A549 (cell line): ENCODE data around the gene SRGN. TPM values are rescaled to one million over a fixed set of nuclear protein-coding genes. Genes with fewer than 3 reads are reported as not detected.
"Not testable (repeated sequence)": the region's sequence is repeated elsewhere in the genome, so short reads cannot be mapped to it uniquely, and the experiment has no call there.

Source experiments
- ATAC-seq, 2 experiments: fragments of 200-7000 bp in 1 of 2; fragments of >200 bp in 1 of 2; cut with Nextera tagmentation in 1 of 2; cut with Tn5 transposase in 1 of 2; 3 replicates each; pipeline versions ENCODE4 v1.8.0 to v1.9.1; 2018 to 2020; ENCODE audit warnings: mild to moderate bottlenecking in 1 of 2, moderate library complexity in 1 of 2
- CTCF ChIA-PET: fragments of 300-600 bp; sonication (Branson Sonifier 250); formaldehyde crosslinking; extraction: SDS; loops from one replicate; lab custom pipeline; 2021; ENCODE audit warnings: antibody characterized with exemption, inconsistent platforms; lab: Yijun Ruan, JAX
- POLR2A ChIA-PET: fragments of 350-600 bp; formaldehyde crosslinking; extraction: SDS; loops from one replicate; lab custom pipeline; 2021; ENCODE audit warnings: antibody characterized with exemption, inconsistent platforms; lab: Yijun Ruan, JAX
- DNase-seq, 2 experiments: peaks; one replicate each; pipeline versions ENCODE4 v3.0.0 to v3.0.0-alpha.2; 2011 to 2016; ENCODE audit warnings: low read depth in 1 of 2, low spot score in 1 of 2
- FAIRE-seq: peaks from 2 replicates; lab custom pipeline; 2011; peaks lifted over from hg19 to GRCh38; lab: Jason Lieb, UNC
- H3K27ac ChIP-seq, 2 experiments: fragments of >200 bp; sonication (Bioruptor Twin); formaldehyde crosslinking; 3 replicates each; pipeline ENCODE4 v1.5.1; 2016 to 2017
- H3K4me1 ChIP-seq: fragments of >200 bp; sonication (Bioruptor Twin); formaldehyde crosslinking; 3 replicates; pipeline ENCODE4 v1.6.1; 2016
- H3K4me2 ChIP-seq: fragments of >200 bp; sonication (Bioruptor Twin); formaldehyde crosslinking; 3 replicates; pipeline ENCODE4 v1.6.1; 2016
- H3K4me3 ChIP-seq: fragments of >200 bp; sonication (Bioruptor Twin); formaldehyde crosslinking; 3 replicates; pipeline ENCODE4 v1.5.1; 2016
- H3K9me3 ChIP-seq: fragments of >200 bp; sonication (Bioruptor Twin); formaldehyde crosslinking; 3 replicates; pipeline ENCODE4 v1.6.1; 2016
- ATOH8 ChIP-seq: fragments of 250-450 bp; sonication (Bioruptor Pico); IDR thresholded peaks from 2 replicates; pipeline ENCODE4 v1.5.0; 2020; ENCODE audit warnings: low read depth, mild to moderate bottlenecking, moderate library complexity
- CBX8 ChIP-seq: fragments of 200-600 bp; sonication (generic); IDR thresholded peaks from 2 replicates; pipeline ENCODE4 v1.6.1; 2016
- CHD4 ChIP-seq: fragments of 200-600 bp; sonication (generic); IDR thresholded peaks from 2 replicates; pipeline ENCODE4 v1.6.1; 2016; ENCODE audit warnings: antibody characterized with exemption, mild to moderate bottlenecking, borderline replicate concordance
- FOSB ChIP-seq: fragments of 250-450 bp; sonication (Bioruptor Pico); IDR thresholded peaks from 2 replicates; pipeline ENCODE4 v1.5.0; 2020; ENCODE audit warnings: mild to moderate bottlenecking, moderate library complexity
- FOXS1 ChIP-seq: fragments of 250-450 bp; sonication (Bioruptor Pico); IDR thresholded peaks from 2 replicates; pipeline ENCODE4 v1.5.0; 2020; ENCODE audit warnings: mild to moderate bottlenecking, moderate library complexity
- GATA3 ChIP-seq: IDR thresholded peaks from 2 replicates; pipeline ENCODE4 v1.6.1; 2012; ENCODE audit warnings: borderline replicate concordance
- HES2 ChIP-seq: fragments of >200 bp; sonication (Bioruptor Twin); formaldehyde crosslinking; IDR thresholded peaks from 2 replicates; pipeline ENCODE4 v1.6.1; 2016
- HEYL ChIP-seq: fragments of 250-450 bp; sonication (Bioruptor Pico); IDR thresholded peaks from 2 replicates; pipeline ENCODE4 v1.8.0; 2021; ENCODE audit warnings: mild to moderate bottlenecking, moderate library complexity
- HOXB5 ChIP-seq: fragments of 250-450 bp; sonication (Bioruptor Pico); IDR thresholded peaks from 2 replicates; pipeline ENCODE4 v1.5.0; 2020; ENCODE audit warnings: mild to moderate bottlenecking, moderate library complexity
- JUN ChIP-seq, 2 experiments: fragments of >200 bp; sonication (Bioruptor Twin); formaldehyde crosslinking; IDR thresholded peaks; 2 replicates in 1 of 2; 3 replicates in 1 of 2; pipeline ENCODE4 v1.6.1; 2016 to 2017
- JUNB ChIP-seq: fragments of >200 bp; sonication (Bioruptor Twin); formaldehyde crosslinking; IDR thresholded peaks from 2 replicates; pipeline ENCODE4 v1.6.1; 2016
- MYC ChIP-seq: IDR thresholded peaks from 2 replicates; pipeline ENCODE4 v1.6.1; 2012; ENCODE audit warnings: mild to moderate bottlenecking, inconsistent platforms, low read length, improper control_type of control experiment, borderline replicate concordance
- NFE2L2 ChIP-seq: fragments of 150-350 bp; conservative IDR thresholded peaks from 2 replicates; pipeline ENCODE4 v1.6.1; 2014; ENCODE audit warnings: low read length
- NPAS2 ChIP-seq: fragments of 250-450 bp; sonication (Bioruptor Pico); IDR thresholded peaks from 2 replicates; pipeline ENCODE4 v1.8.0; 2022; ENCODE audit warnings: mild to moderate bottlenecking, moderate library complexity, borderline replicate concordance
- NR3C1 ChIP-seq: fragments of >200 bp; sonication (Bioruptor Twin); formaldehyde crosslinking; IDR thresholded peaks from 3 replicates; pipeline ENCODE4 v1.6.1; 2017
- RARB ChIP-seq: fragments of 250-450 bp; sonication (Bioruptor Pico); IDR thresholded peaks from 2 replicates; pipeline ENCODE4 v1.8.0; 2021; ENCODE audit warnings: mild to moderate bottlenecking, moderate library complexity
- SREBF2 ChIP-seq: fragments of 450-650 bp; IDR thresholded peaks from 2 replicates; pipeline ENCODE4 v1.6.1; 2014; ENCODE audit warnings: mild to moderate bottlenecking, moderate library complexity
- ZC3H11A ChIP-seq: fragments of 450-650 bp; IDR thresholded peaks from 2 replicates; pipeline ENCODE4 v1.6.1; 2014; ENCODE audit warnings: antibody characterized with exemption, mild to moderate bottlenecking
- ZSCAN20 ChIP-seq: fragments of 250-450 bp; sonication (Bioruptor Pico); IDR thresholded peaks from 2 replicates; pipeline ENCODE4 v1.8.0; 2022; ENCODE audit warnings: mild to moderate bottlenecking, moderate library complexity
- WGBS: methylation state at CpG from one replicate; pipeline ENCODE4 v1.1.6; 2017; ENCODE audit errors: missing lambda C conversion rate; 5-methylcytosine and 5-hydroxymethylcytosine counted together
- polyA plus RNA-seq, 4 experiments: library from polyadenylated mRNA; depleted of rRNA in 3 of 4; stranded (reverse); fragments of >200 nt; fragmentation: RNase III in 1 of 4; extraction: RNeasy Plus Mini Kit Qiagen cat#74134 plus additional on column Dnase treatment in 1 of 4; gene quantifications; 2 replicates in 3 of 4; 3 replicates in 1 of 4; pipeline ENCODE4 v1.2.3, GENCODE V29; 2011 to 2017
- TF ChIP-seq, protein P1 (sequence below): fragments of 250-450 bp; sonication (Bioruptor Pico); IDR thresholded peaks from 2 replicates; pipeline ENCODE4 v1.5.0; 2021; ENCODE audit warnings: mild to moderate bottlenecking, moderate library complexity, borderline replicate concordance
- TF ChIP-seq, protein P2 (sequence below): fragments of 150-350 bp; IDR thresholded peaks from 2 replicates; pipeline ENCODE4 v1.6.1; 2014; ENCODE audit warnings: low read depth, mild to moderate bottlenecking, low read length
- TF ChIP-seq, protein P3 (sequence below): fragments of 450-650 bp; IDR thresholded peaks from 2 replicates; pipeline ENCODE4 v1.6.1; 2014; ENCODE audit warnings: antibody characterized with exemption
- TF ChIP-seq, protein P4 (sequence below): IDR thresholded peaks from 2 replicates; pipeline ENCODE4 v1.6.1; 2012
- TF ChIP-seq, protein P5 (sequence below): fragments of >200 bp; sonication (Bioruptor Twin); formaldehyde crosslinking; IDR thresholded peaks from 3 replicates; pipeline ENCODE4 v1.5.1; 2016

SRGN gene
- polyA plus RNA-seq, 2 of the 4 experiments (the other 2 are of a cell fraction) = 51.9 to 88.7 TPM

DNA sequence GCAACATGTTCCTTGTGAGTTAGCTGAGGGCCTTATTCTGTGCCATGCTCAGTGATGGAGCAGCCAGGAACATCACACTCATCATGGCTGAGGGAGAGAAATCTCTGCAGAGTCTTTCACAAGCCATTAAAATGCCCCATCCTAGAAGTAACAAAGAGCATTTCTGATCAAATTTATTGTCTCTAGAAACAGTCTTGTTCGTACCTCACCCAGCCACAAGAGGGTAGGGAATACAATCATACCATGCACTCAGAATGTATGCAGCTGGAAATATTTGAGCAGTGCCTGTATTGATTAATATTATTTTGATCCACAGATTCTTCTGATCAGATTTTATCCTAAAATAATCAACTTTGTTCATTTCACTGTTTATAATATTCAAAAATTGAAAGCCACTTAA, 53.4 kb downstream of the SRGN start:
- H3K9me3 ChIP-seq = no peaks in the 10 kb centered on the region
- ATAC-seq = peak in 1 of 2 experiments; percentile 55; a peak in 2 of 6 replicates
- POLR2A ChIA-PET = interaction anchor here (1.6 kb wide), 1 partner anchor 38 kb away, joined by 4 read pairs; the partner anchor contains the start of gene SUPV3L1
- H3K27ac ChIP-seq = no peak overlapping the region
- no peak for DNase-seq
- H3K4me2 ChIP-seq = no peak overlapping the region
- H3K4me1 ChIP-seq = no peaks in the 10 kb centered on the region
- WGBS = 73% methylated on average over 1 of the region's 1 CpG
- FAIRE-seq = no peak
- TF ChIP-seq ATOH8 = no peak
- TF ChIP-seq, protein P1, sequence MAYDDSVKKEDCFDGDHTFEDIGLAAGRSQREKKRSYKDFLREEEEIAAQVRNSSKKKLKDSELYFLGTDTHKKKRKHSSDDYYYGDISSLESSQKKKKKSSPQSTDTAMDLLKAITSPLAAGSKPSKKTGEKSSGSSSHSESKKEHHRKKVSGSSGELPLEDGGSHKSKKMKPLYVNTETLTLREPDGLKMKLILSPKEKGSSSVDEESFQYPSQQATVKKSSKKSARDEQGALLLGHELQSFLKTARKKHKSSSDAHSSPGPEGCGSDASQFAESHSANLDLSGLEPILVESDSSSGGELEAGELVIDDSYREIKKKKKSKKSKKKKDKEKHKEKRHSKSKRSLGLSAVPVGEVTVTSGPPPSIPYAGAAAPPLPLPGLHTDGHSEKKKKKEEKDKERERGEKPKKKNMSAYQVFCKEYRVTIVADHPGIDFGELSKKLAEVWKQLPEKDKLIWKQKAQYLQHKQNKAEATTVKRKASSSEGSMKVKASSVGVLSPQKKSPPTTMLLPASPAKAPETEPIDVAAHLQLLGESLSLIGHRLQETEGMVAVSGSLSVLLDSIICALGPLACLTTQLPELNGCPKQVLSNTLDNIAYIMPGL (CRISPR knock-in tag) = no peak
- TF ChIP-seq FOSB = no peak
- TF ChIP-seq HES2 = no peak
- TF ChIP-seq NR3C1 = no peak
- TF ChIP-seq, protein P2, sequence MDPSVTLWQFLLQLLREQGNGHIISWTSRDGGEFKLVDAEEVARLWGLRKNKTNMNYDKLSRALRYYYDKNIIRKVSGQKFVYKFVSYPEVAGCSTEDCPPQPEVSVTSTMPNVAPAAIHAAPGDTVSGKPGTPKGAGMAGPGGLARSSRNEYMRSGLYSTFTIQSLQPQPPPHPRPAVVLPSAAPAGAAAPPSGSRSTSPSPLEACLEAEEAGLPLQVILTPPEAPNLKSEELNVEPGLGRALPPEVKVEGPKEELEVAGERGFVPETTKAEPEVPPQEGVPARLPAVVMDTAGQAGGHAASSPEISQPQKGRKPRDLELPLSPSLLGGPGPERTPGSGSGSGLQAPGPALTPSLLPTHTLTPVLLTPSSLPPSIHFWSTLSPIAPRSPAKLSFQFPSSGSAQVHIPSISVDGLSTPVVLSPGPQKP = no peak
- no peak for TF ChIP-seq NFE2L2
- TF ChIP-seq GATA3 = no peak
- TF ChIP-seq HOXB5 (CRISPR knock-in tag) = no peak
- TF ChIP-seq HEYL (CRISPR knock-in tag) = no peak
- no peak for TF ChIP-seq JUN (IDR thresholded peaks at IDR 0.05)
- TF ChIP-seq, protein P3, sequence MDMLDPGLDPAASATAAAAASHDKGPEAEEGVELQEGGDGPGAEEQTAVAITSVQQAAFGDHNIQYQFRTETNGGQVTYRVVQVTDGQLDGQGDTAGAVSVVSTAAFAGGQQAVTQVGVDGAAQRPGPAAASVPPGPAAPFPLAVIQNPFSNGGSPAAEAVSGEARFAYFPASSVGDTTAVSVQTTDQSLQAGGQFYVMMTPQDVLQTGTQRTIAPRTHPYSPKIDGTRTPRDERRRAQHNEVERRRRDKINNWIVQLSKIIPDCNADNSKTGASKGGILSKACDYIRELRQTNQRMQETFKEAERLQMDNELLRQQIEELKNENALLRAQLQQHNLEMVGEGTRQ = no peak
- no peak for TF ChIP-seq CHD4
- no peak for TF ChIP-seq SREBF2
- TF ChIP-seq, all 56 proteins: peak for 0
- no peak overlapping the region for H3K4me3 ChIP-seq
- CTCF ChIA-PET = no interaction called here

DNA sequence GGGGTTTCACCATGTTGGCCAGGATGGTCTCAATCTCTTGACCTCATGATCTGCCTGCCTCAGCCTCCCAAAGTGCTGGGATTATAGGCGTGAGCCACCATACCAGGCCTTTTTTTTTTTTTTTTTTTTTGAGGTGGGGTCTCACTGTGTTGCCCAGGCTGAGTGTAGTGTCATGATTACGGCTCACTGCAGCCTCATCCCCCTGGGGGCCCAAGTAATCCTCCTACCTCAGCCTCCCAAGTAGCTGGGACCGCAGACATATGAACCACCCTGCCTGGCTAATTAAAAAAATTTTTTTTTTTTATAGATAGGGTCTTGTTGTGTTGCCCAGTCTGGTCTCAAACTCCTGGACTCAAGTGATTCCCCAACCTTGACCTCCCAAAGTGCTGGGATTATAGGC, 54.2 kb downstream of the SRGN start:
- H3K27ac ChIP-seq, H3K9me3 ChIP-seq, FAIRE-seq, H3K4me2 ChIP-seq, ATAC-seq, H3K4me3 ChIP-seq, H3K4me1 ChIP-seq, DNase-seq: not testable (repeated sequence)
- 85% methylated on average over 3 of the region's 3 CpGs for WGBS
- CTCF ChIA-PET = interaction anchor here (1.3 to 1.6 kb wide), 2 partner anchors 13 to 24 kb away, joined by 3 to 4 read pairs; no protein-coding TSS in a partner anchor
- POLR2A ChIA-PET = interaction anchor here (1.6 kb wide), 1 partner anchor 38 kb away, joined by 4 read pairs; the partner anchor contains the start of gene SUPV3L1

DNA sequence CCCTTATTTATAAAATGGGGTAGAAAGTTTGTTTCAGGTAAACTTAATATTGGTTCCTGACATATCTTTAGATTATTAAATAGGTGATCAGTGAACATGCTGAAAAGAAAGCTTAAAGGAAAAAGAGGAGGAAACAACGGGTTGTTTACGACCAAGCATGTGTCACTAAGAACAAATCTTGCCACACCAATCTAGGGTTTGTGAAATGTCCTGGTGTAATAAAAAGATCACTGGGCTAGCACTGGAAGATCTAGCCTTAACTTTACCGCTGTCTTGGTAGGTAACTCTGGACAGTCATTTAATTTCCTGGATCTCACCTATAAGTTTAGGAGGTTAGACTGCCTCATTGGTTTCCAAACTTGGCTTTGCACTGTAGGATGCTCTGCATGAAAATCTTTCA, 55.1 kb downstream of the SRGN start:
- CTCF ChIA-PET = interaction anchor here (0.7 to 1.6 kb wide), 4 partner anchors 12 to 37 kb away, joined by 3 to 6 read pairs (median 4); no protein-coding TSS in a partner anchor
- POLR2A ChIA-PET = no interaction called here
- Histone ChIP-seq H3K4me2 (no peak overlapping the region), H3K9me3 (no peaks in the 10 kb centered on the region), H3K27ac (no peak overlapping the region), H3K4me1 (no peaks in the 10 kb centered on the region), H3K4me3 (no peak overlapping the region)
- DNase-seq (no peak), FAIRE-seq (no peak), ATAC-seq (no peak)
- 64% methylated on average over 3 of the region's 3 CpGs for WGBS
- TF ChIP-seq ZSCAN20 (no peak), MYC (no peak), CHD4 (no peak), ATOH8 (no peak), NPAS2 (CRISPR knock-in tag) (no peak), RARB (CRISPR knock-in tag) (no peak), CBX8 (no peak), HEYL (CRISPR knock-in tag) (no peak), FOXS1 (no peak), JUNB (no peak), ZC3H11A (no peak)
- TF ChIP-seq, protein P4, sequence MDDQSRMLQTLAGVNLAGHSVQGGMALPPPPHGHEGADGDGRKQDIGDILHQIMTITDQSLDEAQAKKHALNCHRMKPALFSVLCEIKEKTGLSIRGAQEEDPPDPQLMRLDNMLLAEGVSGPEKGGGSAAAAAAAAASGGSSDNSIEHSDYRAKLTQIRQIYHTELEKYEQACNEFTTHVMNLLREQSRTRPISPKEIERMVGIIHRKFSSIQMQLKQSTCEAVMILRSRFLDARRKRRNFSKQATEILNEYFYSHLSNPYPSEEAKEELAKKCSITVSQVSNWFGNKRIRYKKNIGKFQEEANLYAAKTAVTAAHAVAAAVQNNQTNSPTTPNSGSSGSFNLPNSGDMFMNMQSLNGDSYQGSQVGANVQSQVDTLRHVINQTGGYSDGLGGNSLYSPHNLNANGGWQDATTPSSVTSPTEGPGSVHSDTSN = no peak
- TF ChIP-seq, protein P5, sequence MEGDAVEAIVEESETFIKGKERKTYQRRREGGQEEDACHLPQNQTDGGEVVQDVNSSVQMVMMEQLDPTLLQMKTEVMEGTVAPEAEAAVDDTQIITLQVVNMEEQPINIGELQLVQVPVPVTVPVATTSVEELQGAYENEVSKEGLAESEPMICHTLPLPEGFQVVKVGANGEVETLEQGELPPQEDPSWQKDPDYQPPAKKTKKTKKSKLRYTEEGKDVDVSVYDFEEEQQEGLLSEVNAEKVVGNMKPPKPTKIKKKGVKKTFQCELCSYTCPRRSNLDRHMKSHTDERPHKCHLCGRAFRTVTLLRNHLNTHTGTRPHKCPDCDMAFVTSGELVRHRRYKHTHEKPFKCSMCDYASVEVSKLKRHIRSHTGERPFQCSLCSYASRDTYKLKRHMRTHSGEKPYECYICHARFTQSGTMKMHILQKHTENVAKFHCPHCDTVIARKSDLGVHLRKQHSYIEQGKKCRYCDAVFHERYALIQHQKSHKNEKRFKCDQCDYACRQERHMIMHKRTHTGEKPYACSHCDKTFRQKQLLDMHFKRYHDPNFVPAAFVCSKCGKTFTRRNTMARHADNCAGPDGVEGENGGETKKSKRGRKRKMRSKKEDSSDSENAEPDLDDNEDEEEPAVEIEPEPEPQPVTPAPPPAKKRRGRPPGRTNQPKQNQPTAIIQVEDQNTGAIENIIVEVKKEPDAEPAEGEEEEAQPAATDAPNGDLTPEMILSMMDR = no peak
- TF ChIP-seq, protein P3 = no peak
